Sigmoid colon (tissue), 4 donors: ENCODE measurements around the gene FGF3.

Experiments used
- CTCF ChIP-seq, 4 experiments: fragments of 450-650 bp in 3 of 4; fragments of 200-600 bp in 1 of 4; IDR thresholded peaks; one replicate each; pipeline ENCODE4 v1.5.1; 2016 to 2019; ENCODE audit warnings: antibody characterized with exemption in 4 of 4, mild to moderate bottlenecking in 3 of 4, moderate library complexity in 2 of 4
- EP300 ChIP-seq, 4 donors: sonication (generic); formaldehyde crosslinking; IDR thresholded peaks; one replicate each; pipeline ENCODE4 v1.6.1; 2017; ENCODE audit warnings: antibody characterized with exemption in 4 of 4
- POLR2A ChIP-seq, 2 donors: fragments of 450-650 bp; IDR thresholded peaks; one replicate each; pipeline ENCODE4 v1.6.1; 2016; ENCODE audit warnings: antibody characterized with exemption in 2 of 2, mild to moderate bottlenecking in 2 of 2, moderate library complexity in 2 of 2

GRCh38 chr11:69818603-69819441, at the start of gene FGF3:
- TF ChIP-seq CTCF (IDR thresholded peaks at IDR 0.05) (no peak), EP300 (IDR thresholded peaks at IDR 0.05) (no peak), POLR2A (IDR thresholded peaks at IDR 0.05) (no peak)
